Kidney (tissue), 14 donors: Measurements from ENCODE around the gene RALGPS1. TPM values are rescaled to one million over a fixed set of nuclear protein-coding genes. Genes with fewer than 3 reads are reported as not detected.

ENCODE experiments used
- DNase-seq, 5 donors: peaks; one replicate each; pipeline ENCODE4 v3.0.0-alpha.2; 2013 to 2020
- FAIRE-seq: peaks from 2 replicates; lab custom pipeline; 2012; peaks lifted over from hg19 to GRCh38; lab: Jason Lieb, UNC
- H3K27ac ChIP-seq, 2 donors: one replicate each; pipeline ENCODE4 v1.7.0; 2013; ENCODE audit warnings: low read depth in 2 of 2, low read length in 2 of 2, inconsistent platforms in 1 of 2
- H3K27me3 ChIP-seq: one replicate; pipeline ENCODE4 v1.7.1; 2013; ENCODE audit warnings: low read length, inconsistent platforms; ENCODE audit not compliant: control insufficient read depth, insufficient read depth
- H3K36me3 ChIP-seq, 3 donors: one replicate each; pipeline versions ENCODE4 v1.7.0 to v1.7.1; 2013; ENCODE audit warnings: low read length in 3 of 3, control low read depth in 1 of 3, inconsistent platforms in 1 of 3; ENCODE audit not compliant: insufficient read depth in 3 of 3, control insufficient read depth in 2 of 3
- H3K4me1 ChIP-seq, 3 donors: one replicate each; pipeline versions ENCODE4 v1.7.0 to v1.7.1; 2013; ENCODE audit warnings: low read length in 3 of 3, inconsistent platforms in 1 of 3, low read depth in 1 of 3; ENCODE audit not compliant: control insufficient read depth in 2 of 3, insufficient read depth in 2 of 3
- H3K4me3 ChIP-seq, 3 donors: one replicate each; pipeline versions ENCODE4 v1.7.0 to v1.8.1; 2013; ENCODE audit warnings: low read length in 3 of 3, control low read depth in 1 of 3, inconsistent platforms in 1 of 3
- H3K9ac ChIP-seq, 3 donors: one replicate each; pipeline versions ENCODE4 v1.7.0 to v1.7.1; 2013; ENCODE audit warnings: low read length in 3 of 3, control low read depth in 1 of 3, inconsistent platforms in 1 of 3
- H3K9me3 ChIP-seq, 3 donors: one replicate each; pipeline versions ENCODE4 v1.7.0 to v1.7.1; 2013; ENCODE audit warnings: low read length in 3 of 3, control low read depth in 1 of 3, inconsistent platforms in 1 of 3; ENCODE audit not compliant: control insufficient read depth in 2 of 3, insufficient read depth in 1 of 3
- CTCF ChIP-seq: IDR thresholded peaks from 3 replicates; pipeline ENCODE4 v1.5.1; 2012; ENCODE audit warnings: mild to moderate bottlenecking, moderate library complexity, borderline replicate concordance; ENCODE audit not compliant: insufficient read depth; ENCODE audit errors: extremely low read depth
- intact Hi-C: fragments of 100-400 bp; cut with DNase I; formaldehyde crosslinking; loops from one replicate; pipeline ENCODE4 v1.11.1; 2022
- polyA plus RNA-seq: library from polyadenylated mRNA; stranded (reverse); fragments of 350-450 nt; fragmentation: Illumina TruSeq; extraction: RNeasy Lipid Tissue Mini Kit (QIAGEN cat#74804); gene quantifications from one replicate; pipeline ENCODE4 v1.2.3, GENCODE V29; 2014; ENCODE audit warnings: low read depth, low replicate concordance; ENCODE audit not compliant: insufficient read depth
- total RNA-seq: library from RNA; stranded (reverse); fragmentation: NEBNext Ultra II Directional; extraction: Animal tissue kit (Norgen Biotek cat#: 25700); gene quantifications from one replicate; pipeline ENCODE4 v1.2.1, GENCODE V29; 2021
- donor health status: control.
- donor health status: control.
- donor health status: control.
- donor health status: control.
- donor health status: control.
- donor health status: DM: yes; HTN: yes; CAD: no.
- donor health status: Normal renal cell carcinoma (clear cell type).

RALGPS1 gene
- total and polyA plus RNA-seq, 2 donors from 2014 or later: 9.4 to 25.2 TPM

- FAIRE-seq (no peak), DNase-seq (no peak)
- Histone ChIP-seq H3K27me3 (no peaks in the 10 kb centered on the region), H3K27ac (no peak overlapping the region), H3K4me3 (no peak overlapping the region), H3K9me3 (peaks cover 0 to 4% (median 0%) of the 10 kb centered on the region in 3 donors), H3K4me1 (peaks cover 0 to 9% (median 0%) of the 10 kb centered on the region in 3 donors), H3K36me3 (peaks cover 0 to 2% (median 0%) of the 10 kb centered on the region in 3 donors), H3K9ac (no peak overlapping the region)
- no peak for TF ChIP-seq CTCF
- intact Hi-C loops: no loop called here
Observed at GRCh38 chr9:126980231-126980630, 65.6 kb downstream of the RALGPS1 start.

GRCh38 chr9:126981218-126981617, 66.6 kb downstream of the RALGPS1 start:
- DNase-seq: no peak
- Histone ChIP-seq H3K4me3 (no peak overlapping the region), H3K9me3 (peaks cover 0 to 4% (median 0%) of the 10 kb centered on the region in 3 donors), H3K27me3 (no peaks in the 10 kb centered on the region), H3K4me1 (peaks cover 0 to 12% (median 0%) of the 10 kb centered on the region in 3 donors), H3K36me3 (peaks cover 0 to 2% (median 0%) of the 10 kb centered on the region in 3 donors), H3K9ac (no peak overlapping the region), H3K27ac (no peak overlapping the region)
- intact Hi-C loops: no loop called here
- TF ChIP-seq CTCF: no peak
- no peak for FAIRE-seq

- H3K36me3 ChIP-seq: no peaks in the 10 kb centered on the region
- TF ChIP-seq CTCF: no peak
- no peak overlapping the region for H3K9ac ChIP-seq
- H3K27me3 ChIP-seq: no peaks in the 10 kb centered on the region
- no peak overlapping the region for H3K27ac ChIP-seq
- H3K9me3 ChIP-seq: peaks cover 0 to 4% (median 0%) of the 10 kb centered on the region in 3 donors
- H3K4me1 ChIP-seq: peaks cover 0 to 14% (median 0%) of the 10 kb centered on the region in 3 donors
- no peak overlapping the region for H3K4me3 ChIP-seq
- no peak for FAIRE-seq
- intact Hi-C loops: no loop called here
- no peak for DNase-seq
Observed at GRCh38 chr9:126982215-126983002, 67.8 kb downstream of the RALGPS1 start.
